22Rv1 (cell line): Measurements from ENCODE around the gene THADA.

Experiments used
- H3K27ac ChIP-seq: fragments of 450-650 bp; 2 replicates; pipeline ENCODE4 v1.5.1; 2017
- ZFX ChIP-seq: fragments of 450-650 bp; IDR thresholded peaks from 2 replicates; pipeline ENCODE4 v1.6.1; 2017; ENCODE audit warnings: antibody characterized with exemption, borderline replicate concordance
- TF ChIP-seq, protein P1 (sequence below): fragments of 450-650 bp; IDR thresholded peaks from 2 replicates; pipeline ENCODE4 v1.5.1; 2017; ENCODE audit warnings: mild to moderate bottlenecking

Gene THADA

DNA sequence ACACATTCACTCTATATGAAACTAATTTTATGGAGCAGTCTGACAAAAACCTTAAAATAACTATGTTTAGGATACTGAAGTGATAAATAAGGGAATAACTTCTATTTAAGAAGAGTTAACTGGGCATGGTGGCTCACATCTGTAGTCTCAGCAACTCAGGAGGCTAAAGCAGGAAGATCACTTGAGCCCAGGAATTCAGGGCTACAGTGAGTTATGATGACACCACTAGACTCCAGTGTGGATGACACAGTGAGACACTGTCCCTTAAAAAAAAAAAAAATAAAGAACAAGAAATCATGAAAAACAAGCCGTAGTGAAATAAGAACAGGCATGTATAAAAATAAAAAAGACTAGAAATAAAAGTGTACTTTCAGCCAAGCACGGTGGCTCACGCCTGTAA, 82.0 kb downstream of the THADA start:
- TF ChIP-seq, protein P1, sequence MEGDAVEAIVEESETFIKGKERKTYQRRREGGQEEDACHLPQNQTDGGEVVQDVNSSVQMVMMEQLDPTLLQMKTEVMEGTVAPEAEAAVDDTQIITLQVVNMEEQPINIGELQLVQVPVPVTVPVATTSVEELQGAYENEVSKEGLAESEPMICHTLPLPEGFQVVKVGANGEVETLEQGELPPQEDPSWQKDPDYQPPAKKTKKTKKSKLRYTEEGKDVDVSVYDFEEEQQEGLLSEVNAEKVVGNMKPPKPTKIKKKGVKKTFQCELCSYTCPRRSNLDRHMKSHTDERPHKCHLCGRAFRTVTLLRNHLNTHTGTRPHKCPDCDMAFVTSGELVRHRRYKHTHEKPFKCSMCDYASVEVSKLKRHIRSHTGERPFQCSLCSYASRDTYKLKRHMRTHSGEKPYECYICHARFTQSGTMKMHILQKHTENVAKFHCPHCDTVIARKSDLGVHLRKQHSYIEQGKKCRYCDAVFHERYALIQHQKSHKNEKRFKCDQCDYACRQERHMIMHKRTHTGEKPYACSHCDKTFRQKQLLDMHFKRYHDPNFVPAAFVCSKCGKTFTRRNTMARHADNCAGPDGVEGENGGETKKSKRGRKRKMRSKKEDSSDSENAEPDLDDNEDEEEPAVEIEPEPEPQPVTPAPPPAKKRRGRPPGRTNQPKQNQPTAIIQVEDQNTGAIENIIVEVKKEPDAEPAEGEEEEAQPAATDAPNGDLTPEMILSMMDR: no peak
- TF ChIP-seq ZFX: no peak
- no peak overlapping the region for H3K27ac ChIP-seq

DNA sequence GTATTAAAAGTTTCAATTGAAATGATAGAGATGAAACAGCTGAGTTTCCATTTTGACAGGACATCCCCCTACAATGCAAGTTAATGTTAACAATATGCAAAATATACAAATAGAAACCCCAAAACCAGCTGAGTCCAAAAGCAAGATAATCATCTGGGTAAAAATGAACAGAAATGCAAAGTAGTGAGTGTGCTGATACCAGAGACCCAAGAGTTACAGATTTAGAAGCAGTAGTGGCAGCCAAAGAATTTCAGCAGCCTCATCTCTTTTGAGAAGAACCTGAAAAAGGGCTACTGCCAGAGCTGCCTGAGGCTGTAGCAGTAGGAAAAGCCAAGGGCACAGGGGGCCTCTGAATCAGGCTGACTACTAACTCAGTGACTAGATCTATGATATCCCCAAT, 82.6 kb downstream of the THADA start:
- TF ChIP-seq, protein P1: no peak
- no peak for TF ChIP-seq ZFX
- H3K27ac ChIP-seq: no peak overlapping the region

- no peak overlapping the region for H3K27ac ChIP-seq
- no peak for TF ChIP-seq ZFX
- TF ChIP-seq, protein P1: no peak
These were observed 84.6 kb downstream of the THADA start for GRCh38 chr2:43511199-43511598.

DNA sequence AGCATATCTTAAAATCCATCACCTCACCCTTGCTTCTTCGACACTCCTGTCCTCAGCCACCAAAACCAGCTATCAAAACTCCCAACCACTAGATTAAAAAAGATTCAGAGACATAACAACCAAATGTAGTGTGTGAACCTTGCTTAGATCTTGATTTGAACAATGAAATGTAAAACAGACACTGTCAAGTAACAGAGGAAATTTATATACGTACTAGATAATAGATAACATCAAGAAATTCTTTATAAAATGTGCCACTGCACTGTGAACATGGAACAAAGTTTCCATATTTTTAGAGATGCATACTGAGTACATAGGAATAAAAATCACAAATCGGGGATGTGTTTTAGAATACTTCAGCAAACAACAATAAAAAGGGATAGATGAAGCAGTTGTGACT, 86.0 kb downstream of the THADA start:
- no peak overlapping the region for H3K27ac ChIP-seq
- TF ChIP-seq, protein P1: no peak
- TF ChIP-seq ZFX: no peak

- no peak overlapping the region for H3K27ac ChIP-seq
- no peak for TF ChIP-seq ZFX
- TF ChIP-seq, protein P1: no peak
These were observed 87.6 kb downstream of the THADA start for GRCh38 chr2:43508209-43508608.

DNA sequence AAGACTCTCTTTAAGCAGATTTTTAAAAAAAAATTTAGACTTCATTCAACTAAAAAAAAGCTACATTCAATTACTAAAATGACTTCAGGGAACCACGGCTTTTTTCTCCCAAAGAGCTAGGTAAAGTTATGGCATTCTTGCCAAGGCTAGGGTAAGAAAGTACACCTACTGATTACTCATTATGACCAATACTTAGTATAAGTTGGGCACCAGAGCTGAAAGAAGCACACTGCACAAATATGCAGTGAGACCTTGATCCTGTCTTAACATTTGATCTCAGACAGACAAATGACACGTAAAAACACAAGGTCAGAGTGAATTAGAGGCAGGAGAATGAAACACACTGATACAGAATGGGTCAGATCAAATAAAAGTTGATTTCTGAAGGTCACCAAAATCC, 88.7 kb downstream of the THADA start:
- TF ChIP-seq, protein P1: no peak
- TF ChIP-seq ZFX: no peak
- H3K27ac ChIP-seq: no peak overlapping the region

- H3K27ac ChIP-seq: no peak overlapping the region
- no peak for TF ChIP-seq ZFX
- TF ChIP-seq, protein P1: no peak
These were observed 100.1 kb downstream of the THADA start for GRCh38 chr2:43495727-43496126.
